Smooth muscle cell (in vitro differentiated cells): ENCODE data around the gene RET. TPM values are rescaled to one million over a fixed set of nuclear protein-coding genes. Genes with fewer than 3 reads are reported as not detected.

Source experiments
- polyA plus RNA-seq: library from polyadenylated mRNA; unstranded; fragments of >200 nt; fragmentation: Nextera tagmentation; extraction: Ambion mirVana; gene quantifications from 2 replicates; pipeline ENCODE4 v1.2.1, GENCODE V29; 2016
- total RNA-seq: library from RNA; depleted of rRNA; stranded (reverse); fragments of >200 nt; gene quantifications from 2 replicates; pipeline ENCODE4 v1.2.3, GENCODE V29; 2014

The RET gene
- total and polyA plus RNA-seq, 2 experiments from 2014 or later: 0.70 to 0.94 TPM

Other genes starting within 250 kb of the RET start
- gene CSGALNACT2, start 61.4 kb downstream of the RET start, total RNA-seq: 40.4 and 43.2 TPM in 2 replicates
- gene CSGALNACT2, start 61.4 kb downstream of the RET start, polyA plus RNA-seq: 29.1 and 35.6 TPM in 2 replicates
- 5.9 and 8.9 TPM in 2 replicates for gene RASGEF1A, start 190.0 kb downstream of the RET start, total RNA-seq
- gene RASGEF1A, start 190.0 kb downstream of the RET start, polyA plus RNA-seq: 7.7 and 7.9 TPM in 2 replicates